Activated CD8-positive, alpha-beta memory T cell treated with anti-CD3 and anti-CD28 coated beads, Interleukin-2, amount 50 U/mL, for 24 hours (primary cell): Measurements from ENCODE around the gene CNTNAP2.
"Not testable (repeated sequence)": the region's sequence is repeated elsewhere in the genome, so short reads cannot be mapped to it uniquely, and the experiment has no call there.

ENCODE experiments used
- DNase-seq: peaks from one replicate; pipeline ENCODE4 v3.0.0-alpha.2; 2020; ENCODE audit errors: extremely low read depth

The CNTNAP2 gene

GRCh38 chr7:148436571-148436970 is 2320.0 kb downstream of the CNTNAP2 start:
- no peak for DNase-seq

DNA sequence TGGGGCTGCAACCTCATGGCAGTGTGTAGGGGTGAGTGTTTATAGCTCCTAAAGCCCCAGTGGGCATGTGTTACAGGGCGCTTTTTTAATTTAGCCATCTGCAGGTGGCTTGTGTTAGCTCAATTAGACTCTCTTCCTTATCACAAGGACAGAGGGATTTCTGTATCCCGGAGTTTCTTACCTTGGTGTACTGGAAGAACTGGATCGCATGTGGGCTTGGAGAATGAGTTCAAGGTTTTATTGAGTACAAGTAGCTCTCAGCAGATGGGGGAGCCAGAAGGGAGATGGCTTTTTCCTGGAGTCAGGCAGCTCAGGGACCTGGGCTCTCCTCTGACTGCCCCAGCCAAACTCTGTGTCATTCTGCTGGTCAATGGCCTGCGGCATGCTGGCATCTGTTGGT is 2320.4 kb downstream of the CNTNAP2 start:
- DNase-seq: no peak

DNA sequence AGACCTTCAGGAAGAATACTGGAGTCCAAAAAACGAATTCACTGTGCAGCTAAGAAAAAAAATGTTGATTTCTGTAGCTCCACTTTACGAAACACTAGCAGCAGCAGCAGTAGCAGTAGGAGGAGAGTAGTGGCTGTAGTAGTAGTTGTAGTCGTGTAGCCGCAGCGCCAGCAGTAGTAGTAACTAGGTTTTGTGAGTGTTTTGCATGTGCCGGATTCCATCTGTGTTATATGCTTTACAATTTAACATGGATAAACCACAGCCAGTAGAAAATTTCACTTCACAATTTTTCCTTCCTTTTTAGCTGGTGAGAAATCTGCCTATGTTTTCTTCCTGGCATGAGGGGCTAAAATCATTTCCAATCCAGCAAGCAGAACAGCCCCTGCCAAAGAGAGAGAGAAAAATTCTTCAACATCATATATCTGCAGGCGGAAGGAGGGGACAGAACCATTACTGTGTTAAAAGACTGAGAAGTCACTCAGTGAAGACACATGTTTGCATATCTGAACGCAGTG is 2325.6 kb downstream of the CNTNAP2 start:
- DNase-seq: no peak

DNA sequence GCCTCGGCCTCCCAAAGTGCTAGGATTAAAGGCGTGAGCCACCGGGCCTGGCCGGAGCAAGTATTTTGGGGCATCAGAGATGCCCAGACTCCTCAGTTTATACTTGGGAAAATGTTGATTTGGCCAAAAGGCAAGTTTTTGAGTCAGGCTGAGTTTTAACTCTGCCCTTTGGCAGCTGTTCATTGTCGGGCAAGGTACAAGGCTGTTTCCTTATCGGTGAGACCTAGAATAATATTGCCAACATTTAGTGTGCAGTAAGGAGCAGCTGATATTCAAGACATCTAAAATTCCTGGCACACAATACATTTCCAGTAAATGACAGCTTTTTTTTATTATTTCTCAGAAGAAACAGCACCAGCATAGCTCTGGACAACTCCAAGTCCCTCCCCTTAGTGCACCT is 2326.3 kb downstream of the CNTNAP2 start:
- no peak for DNase-seq

GRCh38 chr7:148445260-148446044 is 2328.9 kb downstream of the CNTNAP2 start:
- DNase-seq: no peak

- DNase-seq: no peak
These were observed 2330.7 kb downstream of the CNTNAP2 start for GRCh38 chr7:148447221-148447849.

DNA sequence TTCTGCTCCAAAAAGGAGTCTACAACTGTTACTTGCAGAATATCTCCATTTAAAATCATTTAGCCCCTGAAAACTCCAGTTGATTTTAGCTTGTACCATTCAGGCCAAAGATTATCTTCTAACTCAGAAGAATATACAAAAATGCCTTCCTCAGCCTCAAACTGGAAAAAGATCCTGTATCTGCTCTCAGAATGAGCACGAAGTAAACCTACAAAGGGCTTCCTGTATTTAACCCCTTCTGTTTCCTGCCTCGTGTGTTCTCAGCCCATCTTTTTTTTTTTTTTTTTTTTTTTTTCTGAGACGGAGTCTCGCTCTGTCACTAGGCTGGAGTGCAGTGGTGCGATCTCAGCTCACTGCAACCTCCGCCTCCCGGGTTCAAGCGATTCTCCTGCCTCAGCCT is 2334.9 kb downstream of the CNTNAP2 start:
- DNase-seq: not testable (repeated sequence)

- no peak for DNase-seq
These were observed 2339.8 kb downstream of the CNTNAP2 start for GRCh38 chr7:148456351-148456750.

- no peak for DNase-seq
These were observed 2340.8 kb downstream of the CNTNAP2 start for GRCh38 chr7:148457310-148457921.

DNA sequence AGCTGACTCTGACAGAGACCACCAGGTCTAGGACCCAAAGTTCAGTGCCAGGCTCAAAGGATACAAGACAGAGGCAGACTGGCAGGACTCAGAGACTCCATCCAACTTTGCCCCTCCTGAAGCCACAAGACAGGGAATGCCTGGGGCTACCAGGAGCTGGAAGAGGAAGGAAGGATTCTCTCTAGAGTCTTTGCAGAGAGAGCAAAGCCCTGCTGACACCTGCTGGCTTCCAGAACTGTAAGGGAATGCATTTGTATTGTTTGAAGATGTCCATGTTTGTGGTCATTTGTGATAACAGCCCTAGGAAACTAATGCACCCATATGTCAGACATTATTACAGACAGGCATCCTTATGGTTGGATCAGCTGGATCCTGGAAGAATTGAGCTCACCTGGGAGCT is 2341.7 kb downstream of the CNTNAP2 start:
- no peak for DNase-seq

GRCh38 chr7:148461392-148462179 is 2345.0 kb downstream of the CNTNAP2 start:
- DNase-seq: no peak

GRCh38 chr7:148462774-148463173 is 2346.2 kb downstream of the CNTNAP2 start:
- not testable (repeated sequence) for DNase-seq

GRCh38 chr7:148463210-148463609 is 2346.6 kb downstream of the CNTNAP2 start:
- no peak for DNase-seq

GRCh38 chr7:148464947-148465346 is 2348.3 kb downstream of the CNTNAP2 start:
- DNase-seq: no peak

DNA sequence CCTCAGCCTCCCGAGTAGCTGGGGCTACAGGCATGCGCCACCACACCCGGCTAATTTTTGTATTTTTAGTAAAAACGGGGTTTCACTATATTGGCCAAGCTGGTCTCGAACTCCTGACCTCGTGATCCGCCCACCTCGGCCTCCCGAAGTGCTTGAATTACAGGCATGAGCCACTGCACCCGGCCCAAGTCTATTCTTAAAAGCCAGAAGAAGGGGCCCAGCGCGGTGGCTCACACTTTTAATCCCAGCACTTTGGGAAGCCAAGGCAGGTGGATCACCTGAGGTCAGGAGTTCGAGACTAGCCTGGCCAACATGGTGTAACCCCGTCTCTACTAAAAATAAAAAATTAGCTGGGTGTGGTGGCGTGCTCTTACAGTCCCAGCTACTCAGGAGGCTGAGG is 2348.8 kb downstream of the CNTNAP2 start:
- DNase-seq: not testable (repeated sequence)

GRCh38 chr7:148466120-148466519 is 2349.5 kb downstream of the CNTNAP2 start:
- DNase-seq: no peak

GRCh38 chr7:148468700-148469098 is 2352.1 kb downstream of the CNTNAP2 start:
- DNase-seq: no peak
